Neural cell (in vitro differentiated cells): ENCODE results near the gene NHSL2. TPM values are rescaled to one million over a fixed set of nuclear protein-coding genes. Genes with fewer than 3 reads are reported as not detected.

Source experiments
- H2AFZ ChIP-seq: fragments of 200-600, 300-800 bp; sonication (generic), shearing (Covaris generic); 2 replicates; pipeline ENCODE4 v1.6.0; 2014; ENCODE audit warnings: low read depth, mild to moderate bottlenecking, antibody characterized with exemption, low read length, moderate library complexity
- H3F3A ChIP-seq: fragments of 200-600 bp; shearing (Covaris generic); 2 replicates; pipeline ENCODE4 v1.6.1; 2016; ENCODE audit warnings: mild to moderate bottlenecking, moderate library complexity, mixed read lengths, antibody characterized with exemption, low read length; ENCODE audit not compliant: insufficient read depth, poor library complexity, severe bottlenecking
- H3K27ac ChIP-seq: fragments of 200-600, 300-800 bp; sonication (generic), shearing (Covaris generic); 2 replicates; pipeline ENCODE4 v1.5.1; 2014; ENCODE audit warnings: mild to moderate bottlenecking, low read length, moderate library complexity
- H3K27me3 ChIP-seq: fragments of 300-800, 200-600 bp; sonication (generic), shearing (Covaris generic); 2 replicates; pipeline ENCODE4 v1.6.0; 2014; ENCODE audit warnings: mild to moderate bottlenecking, low read depth, low read length, moderate library complexity; ENCODE audit not compliant: insufficient read depth
- H3K36me3 ChIP-seq: fragments of 300-800, 200-600 bp; sonication (generic), shearing (Covaris generic); 2 replicates; pipeline ENCODE4 v1.5.1; 2014; ENCODE audit warnings: mild to moderate bottlenecking, antibody characterized with exemption, low read length, moderate library complexity; ENCODE audit not compliant: insufficient read depth
- H3K4me2 ChIP-seq: fragments of 300-800, 200-600 bp; sonication (generic), shearing (Covaris generic); 2 replicates; pipeline ENCODE4 v1.6.0; 2014; ENCODE audit warnings: mild to moderate bottlenecking, low read length
- H3K4me3 ChIP-seq: fragments of 300-800, 200-600 bp; sonication (generic), shearing (Covaris generic); 2 replicates; pipeline ENCODE4 v1.5.1; 2014; ENCODE audit warnings: mild to moderate bottlenecking, low read length, moderate library complexity
- H3K79me2 ChIP-seq: fragments of 200-600 bp; shearing (Covaris generic); replicated peaks from 2 replicates; pipeline ENCODE4 v1.6.0; 2014; ENCODE audit warnings: mild to moderate bottlenecking, low read length, moderate library complexity; ENCODE audit not compliant: insufficient read depth
- H3K9ac ChIP-seq: fragments of 300-800, 200-600 bp; sonication (generic), shearing (Covaris generic); 2 replicates; pipeline ENCODE4 v1.6.1; 2016; ENCODE audit warnings: mild to moderate bottlenecking, low read length, mixed read lengths
- H3K9me2 ChIP-seq: fragments of 200-600 bp; shearing (Covaris generic); 2 replicates; pipeline ENCODE4 v1.6.1; 2016; ENCODE audit warnings: mild to moderate bottlenecking, low read length, mixed read lengths; ENCODE audit not compliant: insufficient read depth
- H3K9me3 ChIP-seq: fragments of 200-600, 300-800 bp; sonication (generic), shearing (Covaris generic); 2 replicates; pipeline ENCODE4 v1.6.1; 2016; ENCODE audit warnings: mild to moderate bottlenecking, mixed run types, low read length, moderate library complexity, mixed read lengths
- H4K20me1 ChIP-seq: fragments of 200-600 bp; shearing (Covaris generic); 2 replicates; pipeline ENCODE4 v1.6.1; 2016; ENCODE audit warnings: mild to moderate bottlenecking, mixed run types; ENCODE audit not compliant: insufficient read depth
- EP300 ChIP-seq: fragments of 450-650 bp; conservative IDR thresholded peaks from 2 replicates; pipeline ENCODE4 v1.6.1; 2014; ENCODE audit warnings: antibody characterized with exemption, mild to moderate bottlenecking, moderate library complexity; ENCODE audit not compliant: poor library complexity, severe bottlenecking
- EZH2 ChIP-seq: fragments of 200-600, 300-800 bp; shearing (Covaris generic), sonication (generic); IDR thresholded peaks from 2 replicates; pipeline ENCODE4 v1.6.1; 2014; ENCODE audit warnings: antibody characterized with exemption, low read length, borderline replicate concordance, mild to moderate bottlenecking; ENCODE audit not compliant: insufficient read depth, poor library complexity, severe bottlenecking
- MXI1 ChIP-seq: fragments of 450-650 bp; conservative IDR thresholded peaks from 2 replicates; pipeline ENCODE4 v1.6.1; 2014; ENCODE audit warnings: antibody characterized with exemption, mild to moderate bottlenecking; ENCODE audit not compliant: poor library complexity, severe bottlenecking
- POLR2AphosphoS5 ChIP-seq: IDR thresholded peaks from 2 replicates; pipeline ENCODE4 v1.6.1; 2012
- RAD21 ChIP-seq: fragments of 450-650 bp; conservative IDR thresholded peaks from 2 replicates; pipeline ENCODE4 v1.6.1; 2014; ENCODE audit warnings: antibody characterized with exemption, mild to moderate bottlenecking, moderate library complexity
- SMC3 ChIP-seq: fragments of 450-650 bp; conservative IDR thresholded peaks from 2 replicates; pipeline ENCODE4 v1.6.1; 2014; ENCODE audit warnings: antibody characterized with exemption, mild to moderate bottlenecking, moderate library complexity; ENCODE audit not compliant: poor library complexity
- TAF1 ChIP-seq: IDR thresholded peaks from 2 replicates; pipeline ENCODE4 v1.6.1; 2012; ENCODE audit warnings: low read depth
- polyA plus RNA-seq: library from polyadenylated mRNA; depleted of rRNA; stranded (reverse); fragments of >200 nt; gene quantifications from 2 replicates; pipeline ENCODE4 v1.2.3, GENCODE V29; 2014
- TF ChIP-seq, protein P1 (sequence below): fragments of 450-650 bp; IDR thresholded peaks from 2 replicates; pipeline ENCODE4 v1.5.1; 2014; ENCODE audit warnings: antibody characterized with exemption, mild to moderate bottlenecking, moderate library complexity; ENCODE audit not compliant: poor library complexity, severe bottlenecking
- TF ChIP-seq, protein P2 (sequence below): IDR thresholded peaks from 2 replicates; pipeline ENCODE4 v1.6.1; 2012; ENCODE audit warnings: borderline replicate concordance

Gene NHSL2
- polyA plus RNA-seq, 1 donor from 2014 or later: 0.87 TPM

DNA sequence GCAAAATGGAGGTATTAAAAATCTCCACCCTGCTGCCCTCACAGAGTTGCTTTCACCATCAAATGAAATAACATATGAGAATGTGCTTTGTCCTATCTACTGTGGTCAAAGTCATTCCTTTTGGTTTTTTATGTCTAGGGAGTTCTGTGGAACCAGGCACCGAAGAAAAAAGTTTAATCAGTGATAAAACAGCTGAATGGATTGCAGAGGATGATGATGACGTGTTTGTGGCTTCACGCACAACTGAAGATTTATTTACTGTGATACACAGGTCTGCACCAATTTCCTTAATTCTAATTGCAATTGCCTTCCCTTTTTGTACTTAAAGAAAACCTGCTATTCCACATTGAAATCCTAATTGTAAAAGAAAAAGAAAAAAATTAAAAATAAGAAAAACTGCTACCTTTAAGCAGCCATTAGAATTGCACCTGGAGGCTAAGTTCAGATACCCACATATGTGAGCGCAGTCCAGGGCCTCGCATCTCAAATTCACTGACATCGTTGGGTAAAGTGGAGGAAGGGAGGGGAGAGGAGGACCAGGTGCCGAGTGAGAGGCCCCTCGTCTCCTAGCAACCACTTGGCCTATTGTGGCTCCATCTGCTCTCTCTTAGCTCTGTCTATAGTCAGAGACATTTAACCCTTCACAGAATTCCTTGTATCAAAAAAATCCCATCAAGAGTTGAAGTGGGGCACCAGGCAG lies 231.6 kb downstream of the NHSL2 start:
- H3K27me3 ChIP-seq: no peaks in the 10 kb centered on the region
- H4K20me1 ChIP-seq: no peaks in the 10 kb centered on the region
- H2AFZ ChIP-seq: no peak overlapping the region
- peak overlapping the region; percentile 39 for H3K4me2 ChIP-seq
- peak overlapping the region; percentile 90 for H3K27ac ChIP-seq
- peak overlapping the region; percentile 59 for H3K9ac ChIP-seq
- no peaks in the 10 kb centered on the region for H3K79me2 ChIP-seq
- peak overlapping the region; percentile 50 for H3K4me3 ChIP-seq
- TF ChIP-seq, protein P1, sequence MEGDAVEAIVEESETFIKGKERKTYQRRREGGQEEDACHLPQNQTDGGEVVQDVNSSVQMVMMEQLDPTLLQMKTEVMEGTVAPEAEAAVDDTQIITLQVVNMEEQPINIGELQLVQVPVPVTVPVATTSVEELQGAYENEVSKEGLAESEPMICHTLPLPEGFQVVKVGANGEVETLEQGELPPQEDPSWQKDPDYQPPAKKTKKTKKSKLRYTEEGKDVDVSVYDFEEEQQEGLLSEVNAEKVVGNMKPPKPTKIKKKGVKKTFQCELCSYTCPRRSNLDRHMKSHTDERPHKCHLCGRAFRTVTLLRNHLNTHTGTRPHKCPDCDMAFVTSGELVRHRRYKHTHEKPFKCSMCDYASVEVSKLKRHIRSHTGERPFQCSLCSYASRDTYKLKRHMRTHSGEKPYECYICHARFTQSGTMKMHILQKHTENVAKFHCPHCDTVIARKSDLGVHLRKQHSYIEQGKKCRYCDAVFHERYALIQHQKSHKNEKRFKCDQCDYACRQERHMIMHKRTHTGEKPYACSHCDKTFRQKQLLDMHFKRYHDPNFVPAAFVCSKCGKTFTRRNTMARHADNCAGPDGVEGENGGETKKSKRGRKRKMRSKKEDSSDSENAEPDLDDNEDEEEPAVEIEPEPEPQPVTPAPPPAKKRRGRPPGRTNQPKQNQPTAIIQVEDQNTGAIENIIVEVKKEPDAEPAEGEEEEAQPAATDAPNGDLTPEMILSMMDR: no peak
- TF ChIP-seq EP300 (peak; percentile 36), TAF1 (no peak), SMC3 (peak; percentile 12), RAD21 (peak; percentile 36), POLR2AphosphoS5 (peak; percentile 48), MXI1 (no peak), EZH2 (no peak)
- TF ChIP-seq, protein P2, sequence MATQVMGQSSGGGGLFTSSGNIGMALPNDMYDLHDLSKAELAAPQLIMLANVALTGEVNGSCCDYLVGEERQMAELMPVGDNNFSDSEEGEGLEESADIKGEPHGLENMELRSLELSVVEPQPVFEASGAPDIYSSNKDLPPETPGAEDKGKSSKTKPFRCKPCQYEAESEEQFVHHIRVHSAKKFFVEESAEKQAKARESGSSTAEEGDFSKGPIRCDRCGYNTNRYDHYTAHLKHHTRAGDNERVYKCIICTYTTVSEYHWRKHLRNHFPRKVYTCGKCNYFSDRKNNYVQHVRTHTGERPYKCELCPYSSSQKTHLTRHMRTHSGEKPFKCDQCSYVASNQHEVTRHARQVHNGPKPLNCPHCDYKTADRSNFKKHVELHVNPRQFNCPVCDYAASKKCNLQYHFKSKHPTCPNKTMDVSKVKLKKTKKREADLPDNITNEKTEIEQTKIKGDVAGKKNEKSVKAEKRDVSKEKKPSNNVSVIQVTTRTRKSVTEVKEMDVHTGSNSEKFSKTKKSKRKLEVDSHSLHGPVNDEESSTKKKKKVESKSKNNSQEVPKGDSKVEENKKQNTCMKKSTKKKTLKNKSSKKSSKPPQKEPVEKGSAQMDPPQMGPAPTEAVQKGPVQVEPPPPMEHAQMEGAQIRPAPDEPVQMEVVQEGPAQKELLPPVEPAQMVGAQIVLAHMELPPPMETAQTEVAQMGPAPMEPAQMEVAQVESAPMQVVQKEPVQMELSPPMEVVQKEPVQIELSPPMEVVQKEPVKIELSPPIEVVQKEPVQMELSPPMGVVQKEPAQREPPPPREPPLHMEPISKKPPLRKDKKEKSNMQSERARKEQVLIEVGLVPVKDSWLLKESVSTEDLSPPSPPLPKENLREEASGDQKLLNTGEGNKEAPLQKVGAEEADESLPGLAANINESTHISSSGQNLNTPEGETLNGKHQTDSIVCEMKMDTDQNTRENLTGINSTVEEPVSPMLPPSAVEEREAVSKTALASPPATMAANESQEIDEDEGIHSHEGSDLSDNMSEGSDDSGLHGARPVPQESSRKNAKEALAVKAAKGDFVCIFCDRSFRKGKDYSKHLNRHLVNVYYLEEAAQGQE: no peak
- no peaks in the 10 kb centered on the region for H3K36me3 ChIP-seq
- no peaks in the 10 kb centered on the region for H3K9me2 ChIP-seq
- no peaks in the 10 kb centered on the region for H3F3A ChIP-seq
- H3K9me3 ChIP-seq: no peaks in the 10 kb centered on the region

DNA sequence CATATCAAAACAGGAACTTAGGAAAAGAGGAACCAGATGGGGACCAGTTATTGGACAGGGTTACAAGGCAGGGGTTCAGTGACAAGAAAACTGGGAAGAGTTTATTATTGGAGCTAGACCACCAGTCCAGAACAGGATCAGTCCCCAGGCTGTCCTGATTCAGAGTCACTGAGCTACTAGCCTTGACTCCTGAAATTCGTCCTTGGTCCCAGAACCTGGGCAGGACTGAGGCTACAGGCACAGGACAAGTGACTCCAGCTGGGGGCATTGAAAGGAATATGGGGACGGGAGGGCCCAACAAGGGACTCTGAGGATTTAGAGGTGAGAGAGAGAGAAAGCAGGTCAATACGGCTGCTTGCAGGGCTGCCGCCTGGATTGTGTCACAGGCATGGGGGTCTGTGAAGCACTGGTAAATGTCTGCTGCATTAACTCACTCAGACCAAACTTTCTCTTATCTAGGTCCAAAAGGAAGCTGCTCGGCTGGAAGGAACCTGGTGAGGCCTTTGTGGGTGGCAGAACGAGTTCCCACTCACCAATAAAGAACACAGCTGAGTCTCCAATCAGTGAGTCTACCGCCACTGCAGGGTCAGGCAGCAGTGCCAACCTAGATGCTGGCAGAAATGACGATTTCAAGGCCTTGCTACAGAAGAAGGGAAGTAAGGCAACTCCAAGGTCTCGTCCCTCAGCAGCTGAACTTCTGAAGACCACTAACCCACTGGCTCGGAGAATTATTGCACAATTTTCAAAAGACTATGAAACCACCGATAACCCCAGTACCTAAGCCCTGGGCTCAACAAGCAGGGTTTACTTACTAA lies 232.4 kb downstream of the NHSL2 start:
- Histone ChIP-seq H3K36me3 (no peaks in the 10 kb centered on the region), H3K79me2 (no peaks in the 10 kb centered on the region), H3F3A (no peaks in the 10 kb centered on the region), H3K9me2 (no peaks in the 10 kb centered on the region), H3K4me3 (peak overlapping the region; percentile 50), H2AFZ (no peak overlapping the region), H3K27me3 (no peaks in the 10 kb centered on the region), H3K9me3 (no peaks in the 10 kb centered on the region), H3K9ac (peak overlapping the region; percentile 59), H4K20me1 (no peaks in the 10 kb centered on the region), H3K27ac (peak overlapping the region; percentile 90), H3K4me2 (peak overlapping the region; percentile 39)
- no peak for TF ChIP-seq RAD21
- no peak for TF ChIP-seq SMC3
- TF ChIP-seq EP300: no peak
- no peak for TF ChIP-seq EZH2
- TF ChIP-seq POLR2AphosphoS5: no peak
- TF ChIP-seq TAF1: no peak
- TF ChIP-seq, protein P2: no peak
- TF ChIP-seq, protein P1: no peak
- TF ChIP-seq MXI1: no peak
